ENCODE results near the gene OR2G2.

DNA sequence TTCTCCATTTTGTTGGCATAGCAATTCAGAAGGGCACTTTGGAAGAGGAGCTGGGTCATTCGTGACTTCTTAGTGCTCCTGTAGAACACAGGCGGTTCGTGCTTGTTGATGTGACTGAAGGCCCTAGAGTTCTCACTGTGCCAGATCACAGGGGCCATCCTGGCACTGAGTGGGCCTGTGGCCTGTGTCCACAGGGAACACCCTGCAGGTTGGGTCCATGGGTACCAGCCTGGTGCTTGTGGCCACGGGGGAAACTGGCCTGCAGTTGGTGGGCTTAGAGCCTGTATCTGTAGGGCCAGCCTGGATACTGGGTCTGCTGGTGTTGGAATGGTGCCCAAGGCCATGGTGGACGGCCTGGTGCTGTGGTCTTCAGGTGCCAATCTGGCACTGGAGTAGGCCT is 26.5 kb downstream of the OR2G2 start:
- TF ChIP-seq CTCF (conservative IDR thresholded peaks at IDR 0.05; ENCODE audit: low read depth, low read length) (no peak), EZH2 (IDR thresholded peaks at IDR 0.05; ENCODE audit: low read length, unreplicated experiment) (no peak), EZH2phosphoT487 (IDR thresholded peaks at IDR 0.05; ENCODE audit: borderline replicate concordance, low read length) (no peak)

Measured in PC-3 (cell line).